Stomach (tissue), 9 donors: ENCODE data around the gene DLG2. TPM values are rescaled to one million over a fixed set of nuclear protein-coding genes. Genes with fewer than 3 reads are reported as not detected.

Source experiments
- DNase-seq, 2 donors: peaks; one replicate each; pipeline versions ENCODE4 v3.0.0 to v3.0.0-alpha.2; 2013 to 2019
- H3K27ac ChIP-seq, 5 donors: fragments of 200-600 bp in 4 of 5; sonication (generic) in 4 of 5; one replicate each; pipeline ENCODE4 v1.5.1; 2013 to 2019; ENCODE audit warnings: mild to moderate bottlenecking in 1 of 5, moderate library complexity in 1 of 5
- H3K27me3 ChIP-seq, 3 donors: fragments of 200-600 bp; sonication (generic); one replicate each; pipeline ENCODE4 v1.5.1; 2017 to 2019; ENCODE audit warnings: mixed run types in 1 of 3
- H3K36me3 ChIP-seq, 4 donors: fragments of 200-600 bp; sonication (generic); 1 replicate in 3 of 4; 2 replicates in 1 of 4; pipeline ENCODE4 v1.5.1; 2016 to 2019
- H3K4me1 ChIP-seq, 4 donors: fragments of 200-600 bp; sonication (generic); one replicate each; pipeline ENCODE4 v1.5.1; 2016 to 2019
- H3K4me3 ChIP-seq, 4 donors: fragments of 200-600 bp; sonication (generic) in 3 of 4; one replicate each; pipeline ENCODE4 v1.5.1; 2016 to 2019; ENCODE audit warnings: mild to moderate bottlenecking in 1 of 4
- H3K9me3 ChIP-seq, 4 donors: fragments of 200-600 bp; sonication (generic); one replicate each; pipeline ENCODE4 v1.5.1; 2016 to 2019
- CTCF ChIP-seq, 7 experiments: fragments of 450-650 bp in 4 of 7; fragments of 200-600 bp in 3 of 7; sonication (generic) in 3 of 7; IDR thresholded peaks; one replicate each; pipeline ENCODE4 v1.5.1; 2016 to 2019; ENCODE audit warnings: antibody characterized with exemption in 7 of 7, control low read depth in 2 of 7, mild to moderate bottlenecking in 1 of 7
- EP300 ChIP-seq: sonication (generic); formaldehyde crosslinking; IDR thresholded peaks from one replicate; pipeline ENCODE4 v1.6.1; 2017; ENCODE audit warnings: antibody characterized with exemption
- POLR2A ChIP-seq, 4 donors: fragments of 450-650 bp; IDR thresholded peaks; one replicate each; pipeline ENCODE4 v1.6.1; 2016; ENCODE audit warnings: antibody characterized with exemption in 4 of 4, control low read depth in 2 of 4, mild to moderate bottlenecking in 1 of 4, moderate library complexity in 1 of 4
- POLR2AphosphoS5 ChIP-seq, 3 donors: sonication (generic); formaldehyde crosslinking; IDR thresholded peaks; one replicate each; pipeline ENCODE4 v1.6.1; 2016; ENCODE audit warnings: antibody characterized with exemption in 3 of 3
- WGBS, 5 donors: extraction: QIAGEN DNeasy Blood & Tissue Kit in 3 of 5; methylation state at CpG; one replicate each; pipeline versions ENCODE4 v1.1.5 to v1.1.7; 2013 to 2018; 5-methylcytosine and 5-hydroxymethylcytosine counted together
- intact Hi-C: fragments of 100-400 bp; cut with DNase I; formaldehyde crosslinking; loops from one replicate; pipeline ENCODE4 v1.15.1; 2023; ENCODE audit warnings: low total_unique reads
- polyA plus RNA-seq, 3 donors: library from polyadenylated mRNA; stranded (reverse); fragments of 200-250 nt; gene quantifications; one replicate each; pipeline ENCODE4 v1.2.3, GENCODE V29; 2013
- total RNA-seq, 5 donors: library from RNA; depleted of rRNA; stranded (reverse); fragments of >200 nt; gene quantifications; one replicate each; pipeline versions ENCODE4 v1.1.0 to v1.2.3, GENCODE V29; 2014 to 2016
- donor health status: healthy with polysubstance abuse.
- donor health status: Bipolar disorder and iron deficiency.
- donor health status: healthy.

The DLG2 gene
- total and polyA plus RNA-seq, 8 donors, result 1.3 to 19.1 (median 3.5) TPM

DNA sequence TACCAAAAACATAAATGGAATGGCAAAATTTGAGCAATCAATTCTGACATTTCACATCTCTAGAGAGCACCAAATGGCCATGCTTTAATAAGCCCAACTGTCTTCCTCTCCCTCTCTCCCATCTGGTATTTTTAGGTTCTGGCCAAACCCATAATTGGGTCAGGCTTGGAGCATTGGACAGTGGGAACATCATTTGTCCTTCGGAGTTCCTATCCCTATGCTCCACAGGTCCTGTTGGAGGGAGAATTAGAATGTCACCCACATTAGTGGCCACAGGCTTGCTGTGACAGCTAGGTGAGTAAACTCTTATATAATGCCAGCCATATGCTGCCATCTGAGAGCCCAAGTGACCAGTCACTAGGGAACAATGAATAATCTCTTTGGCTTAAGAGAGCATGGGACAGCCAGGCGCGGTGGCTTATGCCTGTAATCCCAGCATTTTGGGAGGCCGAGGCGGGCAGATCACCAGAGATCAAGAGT is 2090.0 kb downstream of the DLG2 start:
- Histone ChIP-seq H3K36me3 (no peaks in the 10 kb centered on the region), H3K4me1 (peaks cover 0 to 17% (median 6%) of the 10 kb centered on the region in 4 donors), H3K27ac (no peak overlapping the region), H3K9me3 (no peaks in the 10 kb centered on the region), H3K27me3 (no peaks in the 10 kb centered on the region), H3K4me3 (no peak overlapping the region)
- no peak for DNase-seq
- WGBS, 5 donors, result 79 to 95% (median 84%) methylated on average over 5 of the region's 5 CpGs
- intact Hi-C loops, result no loop called here
- no peak for TF ChIP-seq EP300
- TF ChIP-seq POLR2AphosphoS5 (IDR thresholded peaks at IDR 0.05), result no peak
- TF ChIP-seq POLR2A (IDR thresholded peaks at IDR 0.05), result no peak
- TF ChIP-seq CTCF (IDR thresholded peaks at IDR 0.05), result no peak

GRCh38 chr11:83533166-83533565 is 2094.0 kb downstream of the DLG2 start:
- no peaks in the 10 kb centered on the region for H3K9me3 ChIP-seq
- H3K27me3 ChIP-seq, result no peaks in the 10 kb centered on the region
- H3K4me1 ChIP-seq, result no peaks in the 10 kb centered on the region
- no peaks in the 10 kb centered on the region for H3K36me3 ChIP-seq
- no peak overlapping the region for H3K27ac ChIP-seq
- no peak for DNase-seq
- intact Hi-C loops, result no loop called here
- no peak for TF ChIP-seq CTCF (IDR thresholded peaks at IDR 0.05)
- TF ChIP-seq EP300, result no peak
- TF ChIP-seq POLR2AphosphoS5 (IDR thresholded peaks at IDR 0.05), result no peak
- no peak for TF ChIP-seq POLR2A (IDR thresholded peaks at IDR 0.05)
- H3K4me3 ChIP-seq, result no peak overlapping the region

- WGBS, 5 donors, result 65 to 84% (median 74%) methylated on average over 1 of the region's 1 CpG
- Histone ChIP-seq H3K4me1 (no peaks in the 10 kb centered on the region), H3K9me3 (no peaks in the 10 kb centered on the region), H3K27ac (no peak overlapping the region), H3K36me3 (no peaks in the 10 kb centered on the region), H3K4me3 (no peak overlapping the region), H3K27me3 (no peaks in the 10 kb centered on the region)
- intact Hi-C loops, result no loop called here
- no peak for DNase-seq
- TF ChIP-seq POLR2A (IDR thresholded peaks at IDR 0.05), result no peak
- no peak for TF ChIP-seq CTCF (IDR thresholded peaks at IDR 0.05)
- TF ChIP-seq POLR2AphosphoS5 (IDR thresholded peaks at IDR 0.05), result no peak
- TF ChIP-seq EP300, result no peak
These were observed 2098.3 kb downstream of the DLG2 start for GRCh38 chr11:83528877-83529276.

GRCh38 chr11:83528225-83528624 is 2098.9 kb downstream of the DLG2 start:
- 85 to 96% (median 94%) methylated on average over 1 of the region's 1 CpG for WGBS, 5 donors
- Histone ChIP-seq H3K4me1 (no peaks in the 10 kb centered on the region), H3K9me3 (no peaks in the 10 kb centered on the region), H3K36me3 (no peaks in the 10 kb centered on the region), H3K27ac (no peak overlapping the region), H3K27me3 (no peaks in the 10 kb centered on the region), H3K4me3 (no peak overlapping the region)
- intact Hi-C loops, result no loop called here
- TF ChIP-seq CTCF (IDR thresholded peaks at IDR 0.05) (no peak), POLR2A (IDR thresholded peaks at IDR 0.05) (no peak), EP300 (no peak), POLR2AphosphoS5 (IDR thresholded peaks at IDR 0.05) (no peak)
- no peak for DNase-seq
